Naive thymus-derived CD4-positive, alpha-beta T cell (primary cell): ENCODE data around the gene UBE2Q1. TPM values are rescaled to one million over a fixed set of nuclear protein-coding genes. Genes with fewer than 3 reads are reported as not detected.
A peak's percentile ranks its signal among the peaks of the same experiment; 100 is the strongest.

Experiments used
- ATAC-seq: fragments of 150-1000 bp; cut with Tn5 transposase; 2 replicates; pipeline ENCODE4 v1.10.0; 2021; ENCODE audit warnings: mild to moderate bottlenecking, moderate library complexity
- CTCF ChIA-PET: fragments of 350-600 bp; sonication (Branson Sonifier 250); formaldehyde crosslinking; loops from one replicate; lab custom pipeline; 2021; ENCODE audit warnings: antibody characterized with exemption; lab: Charles Lee
- POLR2A ChIA-PET: fragments of 350-600 bp; sonication (Branson Sonifier 250); formaldehyde crosslinking; loops from one replicate; lab custom pipeline; 2021; ENCODE audit warnings: antibody characterized with exemption, inconsistent platforms; lab: Charles Lee
- DNase-seq, 9 donors: peaks; one replicate each; pipeline versions ENCODE4 v3.0.0 to v3.0.0-alpha.2; 2020 to 2022; ENCODE audit warnings: mixed read lengths in 1 of 9
- H3K27ac ChIP-seq: one replicate; pipeline ENCODE4 v1.7.0; 2013; ENCODE audit warnings: mild to moderate bottlenecking, low read depth, low read length, moderate library complexity
- H3K27me3 ChIP-seq, 2 donors: one replicate each; pipeline ENCODE4 v1.7.0; 2013; ENCODE audit warnings: low read length in 2 of 2, mild to moderate bottlenecking in 2 of 2, moderate library complexity in 2 of 2; ENCODE audit not compliant: control insufficient read depth in 2 of 2, insufficient read depth in 2 of 2
- H3K36me3 ChIP-seq, 3 experiments: 1 replicate in 2 of 3; 2 replicates in 1 of 3; pipeline ENCODE4 v1.7.0; 2013; ENCODE audit warnings: low read length in 3 of 3, mild to moderate bottlenecking in 3 of 3, moderate library complexity in 1 of 3; ENCODE audit not compliant: insufficient read depth in 3 of 3, control insufficient read depth in 2 of 3
- H3K4me1 ChIP-seq, 2 donors: one replicate each; pipeline ENCODE4 v1.7.0; 2013; ENCODE audit warnings: low read length in 2 of 2, mild to moderate bottlenecking in 2 of 2, moderate library complexity in 1 of 2; ENCODE audit not compliant: control insufficient read depth in 2 of 2, insufficient read depth in 2 of 2
- H3K4me3 ChIP-seq: 2 replicates; pipeline ENCODE4 v1.7.0; 2013; ENCODE audit warnings: mild to moderate bottlenecking, low read length
- H3K9me3 ChIP-seq, 3 experiments: 1 replicate in 2 of 3; 2 replicates in 1 of 3; pipeline ENCODE4 v1.7.0; 2013; ENCODE audit warnings: low read length in 3 of 3; ENCODE audit not compliant: control insufficient read depth in 2 of 3
- H3K27ac Mint-ChIP-seq, 9 donors: one replicate each; pipeline ENCODE4 v1.8.0; 2020 to 2022; ENCODE audit warnings: mixed read lengths in 9 of 9, mild to moderate bottlenecking in 8 of 9, moderate library complexity in 5 of 9, inconsistent platforms in 2 of 9
- H3K27me3 Mint-ChIP-seq, 5 donors: one replicate each; pipeline ENCODE4 v1.8.0; 2021 to 2022; ENCODE audit warnings: mixed read lengths in 5 of 5, mild to moderate bottlenecking in 1 of 5
- H3K36me3 Mint-ChIP-seq, 5 donors: one replicate each; pipeline ENCODE4 v1.8.0; 2020 to 2022; ENCODE audit warnings: mixed read lengths in 5 of 5, mild to moderate bottlenecking in 3 of 5, inconsistent platforms in 1 of 5
- H3K4me1 Mint-ChIP-seq, 7 donors: one replicate each; pipeline ENCODE4 v1.8.0; 2020 to 2022; ENCODE audit warnings: mixed read lengths in 7 of 7, mild to moderate bottlenecking in 3 of 7, inconsistent platforms in 1 of 7
- H3K4me3 Mint-ChIP-seq, 10 donors: one replicate each; pipeline ENCODE4 v1.8.0; 2020 to 2022; ENCODE audit warnings: mild to moderate bottlenecking in 10 of 10, mixed read lengths in 10 of 10, moderate library complexity in 6 of 10, inconsistent platforms in 2 of 10
- H3K9me3 Mint-ChIP-seq, 11 donors: one replicate each; pipeline ENCODE4 v1.8.0; 2020 to 2022; ENCODE audit warnings: mixed read lengths in 11 of 11, mild to moderate bottlenecking in 4 of 11, inconsistent platforms in 1 of 11, moderate library complexity in 1 of 11
- intact Hi-C, 2 donors: fragments of 100-400 bp; cut with micrococcal nuclease; formaldehyde crosslinking; loops; one replicate each; pipeline ENCODE4 v1.15.1; 2023
- polyA plus RNA-seq, 2 donors: library from polyadenylated mRNA; unstranded; fragments of 300-500 nt; fragmentation: Illumina TruSeq; gene quantifications; one replicate each; pipeline ENCODE4 v1.2.3, GENCODE V29; 2021
- total RNA-seq, 6 experiments: library from RNA in 5 of 6; stranded (reverse) in 5 of 6; gene quantifications; 1 replicate in 5 of 6; 2 replicates in 1 of 6; pipeline ENCODE4 v1.2.3 and lab custom pipeline; 2021 to 2026

The UBE2Q1 gene
- total and polyA plus RNA-seq, 7 experiments from 2014 or later: 9.1 to 117 (median 65.8) TPM

GRCh38 chr1:154599658-154600057 is 41.2 kb upstream of the UBE2Q1 start:
- POLR2A ChIA-PET: interaction anchor here (0.6 kb wide), 2 partner anchors 230 to 263 kb away, joined by 3 read pairs; no protein-coding TSS in a partner anchor
- peak overlapping the region in 6 of 9 donors; percentile 28 to 79 (median 48) for H3K27ac Mint-ChIP-seq
- H3K27ac ChIP-seq: peak overlapping the region; percentile 12
- H3K27me3 ChIP-seq: no peaks in the 10 kb centered on the region
- no peak overlapping the region for H3K4me3 ChIP-seq
- intact Hi-C loops: no loop called here
- DNase-seq: no peak
- CTCF ChIA-PET: no interaction called here
- no peaks in the 10 kb centered on the region for H3K27me3 Mint-ChIP-seq
- no peak for ATAC-seq
- H3K36me3 Mint-ChIP-seq: peaks cover 9 to 48% (median 20%) of the 10 kb centered on the region in 5 donors
- H3K9me3 Mint-ChIP-seq: peaks cover 0 to 3% (median 0%) of the 10 kb centered on the region in 11 donors
- peak overlapping the region in 2 of 10 donors; percentile 7 to 49 for H3K4me3 Mint-ChIP-seq
- H3K4me1 ChIP-seq: peaks cover 19 to 26% of the 10 kb centered on the region in 2 donors
- peaks cover 30 to 69% (median 52%) of the 10 kb centered on the region in 7 donors for H3K4me1 Mint-ChIP-seq
- no peaks in the 10 kb centered on the region for H3K9me3 ChIP-seq
- peaks cover 26 to 78% (median 29%) of the 10 kb centered on the region in 3 experiments for H3K36me3 ChIP-seq

GRCh38 chr1:154598871-154599635 is 40.6 kb upstream of the UBE2Q1 start:
- H3K36me3 ChIP-seq: peaks cover 25 to 84% (median 32%) of the 10 kb centered on the region in 3 experiments
- intact Hi-C loops: no loop called here
- POLR2A ChIA-PET: interaction anchor here (0.6 kb wide), 3 partner anchors 112 to 263 kb away, joined by 3 to 4 read pairs (median 3); no protein-coding TSS in a partner anchor
- Mint-ChIP-seq H3K36me3 (peaks cover 14 to 51% (median 26%) of the 10 kb centered on the region in 5 donors), H3K4me3 (no peak overlapping the region), H3K27ac (peak overlapping the region in 5 of 9 donors; percentile 28 to 79 (median 48)), H3K27me3 (no peaks in the 10 kb centered on the region), H3K9me3 (peaks cover 0 to 2% (median 0%) of the 10 kb centered on the region in 11 donors), H3K4me1 (peaks cover 24 to 67% (median 46%) of the 10 kb centered on the region in 7 donors)
- CTCF ChIA-PET: no interaction called here
- H3K4me1 ChIP-seq: peaks cover 13 to 20% of the 10 kb centered on the region in 2 donors
- no peaks in the 10 kb centered on the region for H3K9me3 ChIP-seq
- no peaks in the 10 kb centered on the region for H3K27me3 ChIP-seq
- no peak overlapping the region for H3K4me3 ChIP-seq
- ATAC-seq (no peak), DNase-seq (no peak)
- H3K27ac ChIP-seq: peak overlapping the region; percentile 12

- intact Hi-C loops: no loop called here
- H3K36me3 Mint-ChIP-seq: peaks cover 19 to 56% (median 32%) of the 10 kb centered on the region in 5 donors
Observed at GRCh38 chr1:154595621-154596020, 37.2 kb upstream of the UBE2Q1 start.

GRCh38 chr1:154594811-154595210 is 36.3 kb upstream of the UBE2Q1 start:
- ChIA-PET CTCF (interaction anchor here (0.9 kb wide), 1 partner anchor 114 kb away, joined by 3 read pairs; no protein-coding TSS in a partner anchor), POLR2A (interaction anchor here (0.7 to 1.4 kb wide), 4 partner anchors 10 to 33 kb away, joined by 3 to 5 read pairs (median 4); no protein-coding TSS in a partner anchor)
- peaks cover 22 to 98% (median 61%) of the 10 kb centered on the region in 3 experiments for H3K36me3 ChIP-seq
- no peak overlapping the region for H3K4me3 ChIP-seq
- H3K27me3 ChIP-seq: no peaks in the 10 kb centered on the region
- no peaks in the 10 kb centered on the region for H3K9me3 ChIP-seq
- DNase-seq (no peak), ATAC-seq (no peak)
- Mint-ChIP-seq H3K27me3 (no peaks in the 10 kb centered on the region), H3K36me3 (peaks cover 15 to 56% (median 32%) of the 10 kb centered on the region in 5 donors), H3K27ac (peak overlapping the region in 1 of 9 donors; percentile 38), H3K4me3 (no peak overlapping the region), H3K4me1 (peaks cover 6 to 28% (median 11%) of the 10 kb centered on the region in 7 donors), H3K9me3 (peaks cover 0 to 2% (median 0%) of the 10 kb centered on the region in 11 donors)
- intact Hi-C loops: no loop called here
- peaks cover 4 to 5% of the 10 kb centered on the region in 2 donors for H3K4me1 ChIP-seq
- peak overlapping the region; percentile 19 for H3K27ac ChIP-seq

More at GRCh38 chr1:154595621-154596020, 37.2 kb upstream of the UBE2Q1 start:
- Mint-ChIP-seq H3K27me3 (no peaks in the 10 kb centered on the region), H3K4me1 (peaks cover 13 to 35% (median 16%) of the 10 kb centered on the region in 7 donors), H3K4me3 (no peak overlapping the region), H3K27ac (no peak overlapping the region), H3K9me3 (peaks cover 0 to 2% (median 0%) of the 10 kb centered on the region in 11 donors)
- DNase-seq (no peak), ATAC-seq (no peak)
- no peaks in the 10 kb centered on the region for H3K27me3 ChIP-seq
- ChIA-PET POLR2A (interaction anchor here (0.9 to 1.2 kb wide), 3 partner anchors 9 to 17 kb away, joined by 3 to 5 read pairs (median 3); no protein-coding TSS in a partner anchor), CTCF (no interaction called here)
- H3K27ac ChIP-seq: no peak overlapping the region
- H3K9me3 ChIP-seq: no peaks in the 10 kb centered on the region
- no peak overlapping the region for H3K4me3 ChIP-seq
- H3K36me3 ChIP-seq: peaks cover 16 to 97% (median 54%) of the 10 kb centered on the region in 3 experiments
- peaks cover 5% of the 10 kb centered on the region in 2 donors for H3K4me1 ChIP-seq

GRCh38 chr1:154593390-154593789 is 34.9 kb upstream of the UBE2Q1 start:
- Mint-ChIP-seq H3K9me3 (peaks cover 0 to 2% (median 0%) of the 10 kb centered on the region in 11 donors), H3K27me3 (no peaks in the 10 kb centered on the region), H3K36me3 (peaks cover 24 to 64% (median 38%) of the 10 kb centered on the region in 5 donors), H3K4me1 (peaks cover 0 to 16% (median 5%) of the 10 kb centered on the region in 7 donors), H3K27ac (peak overlapping the region in 2 of 9 donors; percentile 27 to 74), H3K4me3 (no peak overlapping the region)
- ATAC-seq: no peak
- H3K27me3 ChIP-seq: no peaks in the 10 kb centered on the region
- ChIA-PET CTCF (interaction anchor here (0.9 kb wide), 1 partner anchor 73 kb away, joined by 3 read pairs; no protein-coding TSS in a partner anchor), POLR2A (interaction anchor here (0.7 to 1.4 kb wide), 2 partner anchors 13 to 33 kb away, joined by 3 read pairs; no protein-coding TSS in a partner anchor)
- H3K9me3 ChIP-seq: no peaks in the 10 kb centered on the region
- H3K4me3 ChIP-seq: no peak overlapping the region
- H3K4me1 ChIP-seq: no peaks in the 10 kb centered on the region
- DNase-seq: no peak
- intact Hi-C loops: no loop called here
- peaks cover 24 to 98% (median 75%) of the 10 kb centered on the region in 3 experiments for H3K36me3 ChIP-seq
- H3K27ac ChIP-seq: no peak overlapping the region

GRCh38 chr1:154591206-154591605 is 32.7 kb upstream of the UBE2Q1 start:
- intact Hi-C loops: no loop called here
- POLR2A ChIA-PET: interaction anchor here (0.8 kb wide), 1 partner anchor 35 kb away, joined by 4 read pairs; no protein-coding TSS in a partner anchor
- H3K27ac Mint-ChIP-seq: peak overlapping the region in 2 of 9 donors; percentile 33 to 48

More at GRCh38 chr1:154591206-154591605, 32.7 kb upstream of the UBE2Q1 start:
- Mint-ChIP-seq H3K27me3 (no peaks in the 10 kb centered on the region), H3K9me3 (peaks cover 0 to 2% (median 0%) of the 10 kb centered on the region in 11 donors), H3K4me1 (peaks cover 0 to 10% (median 1%) of the 10 kb centered on the region in 7 donors), H3K36me3 (peaks cover 29 to 68% (median 39%) of the 10 kb centered on the region in 5 donors), H3K4me3 (no peak overlapping the region)
- Histone ChIP-seq H3K36me3 (peaks cover 36 to 98% (median 75%) of the 10 kb centered on the region in 3 experiments), H3K27me3 (no peaks in the 10 kb centered on the region), H3K4me1 (no peaks in the 10 kb centered on the region), H3K4me3 (no peak overlapping the region), H3K27ac (no peak overlapping the region), H3K9me3 (no peaks in the 10 kb centered on the region)
- ATAC-seq (no peak), DNase-seq (no peak)
- CTCF ChIA-PET: no interaction called here
